HG03066 (cell line): ENCODE results near the gene GABRA4.
A peak's percentile ranks its signal among the peaks of the same experiment; 100 is the strongest.

Experiments
- ATAC-seq: cut with Tn5 transposase; IDR thresholded peaks from one replicate; pipeline ENCODE4 v1.9.1; 2021; ENCODE audit warnings: low read depth; ENCODE audit not compliant: unreplicated experiment

The GABRA4 gene

DNA sequence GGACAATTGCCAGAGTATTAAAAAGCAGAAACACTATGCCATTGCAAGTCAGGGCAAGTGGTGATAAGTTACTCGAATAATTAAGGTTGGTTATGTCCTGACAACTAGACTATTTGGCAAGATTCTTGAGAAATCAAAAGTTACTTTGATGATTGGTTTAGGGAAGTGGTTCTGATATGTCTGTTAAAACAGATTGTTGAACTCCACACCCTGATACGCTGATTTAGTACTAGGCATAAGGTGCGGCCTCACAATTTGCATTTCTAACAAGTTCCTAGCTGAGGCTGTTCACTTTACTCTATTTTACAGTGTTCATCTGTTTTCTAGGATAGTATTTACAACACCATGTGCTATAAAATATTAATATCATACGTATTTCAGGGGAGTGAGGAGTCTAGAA is 12.5 kb downstream of the GABRA4 start:
- ATAC-seq: no peak

DNA sequence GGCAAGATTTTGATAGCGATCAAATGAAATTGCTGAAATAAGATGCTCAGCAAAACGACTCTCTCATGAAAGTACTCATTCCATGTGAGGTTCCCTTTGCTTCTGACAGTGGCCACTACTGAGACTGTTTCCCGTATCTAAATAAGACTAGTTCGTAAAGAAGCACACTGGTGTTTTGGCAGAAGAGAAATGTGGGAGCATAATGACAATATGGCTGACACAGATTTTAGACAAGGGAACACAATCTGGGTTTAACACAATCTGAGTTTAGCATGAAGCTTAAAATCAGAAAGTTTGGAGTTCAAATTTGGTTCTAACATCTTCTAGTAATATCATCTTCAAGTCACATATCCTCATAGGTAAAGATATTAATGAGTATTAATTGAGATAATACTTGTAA is 13.7 kb downstream of the GABRA4 start:
- no peak for ATAC-seq

DNA sequence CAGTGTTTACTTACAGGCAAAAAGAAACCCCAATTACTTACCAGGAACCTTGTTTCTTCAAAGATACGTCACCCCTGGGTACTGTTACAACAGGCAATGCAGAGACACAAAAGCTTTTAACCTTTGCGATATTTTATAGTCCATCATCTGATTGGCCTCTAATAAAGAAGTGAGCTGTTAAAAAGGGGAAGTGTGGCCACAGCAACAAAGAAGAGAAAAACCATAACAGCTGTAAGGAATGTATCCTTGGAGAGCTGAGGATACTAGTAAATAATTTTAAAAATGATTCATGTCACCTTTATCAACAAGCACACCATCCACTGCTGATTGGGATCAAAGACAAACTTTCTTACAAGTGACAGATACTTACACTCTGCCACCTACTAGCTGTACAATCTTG is 14.1 kb downstream of the GABRA4 start:
- no peak for ATAC-seq

DNA sequence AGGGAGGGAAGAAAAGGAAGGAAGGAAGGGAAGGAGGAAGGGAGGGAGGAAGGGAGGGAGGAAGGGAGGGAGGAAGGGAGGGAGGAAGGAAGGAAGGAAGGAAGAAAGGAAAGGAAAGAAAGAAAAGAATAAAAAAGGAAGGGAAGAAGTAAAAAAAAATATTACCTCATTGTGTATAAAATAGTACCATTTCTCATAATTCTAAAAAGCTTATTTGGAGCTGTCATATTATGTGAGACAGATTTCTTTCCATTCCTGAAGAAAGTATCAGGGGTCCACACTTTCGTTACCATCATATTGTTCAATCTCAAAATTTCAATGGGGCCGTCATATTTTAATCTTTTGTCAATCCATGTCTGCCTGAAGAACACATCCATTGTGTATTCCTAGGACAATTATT is 16.1 kb downstream of the GABRA4 start:
- no peak for ATAC-seq

DNA sequence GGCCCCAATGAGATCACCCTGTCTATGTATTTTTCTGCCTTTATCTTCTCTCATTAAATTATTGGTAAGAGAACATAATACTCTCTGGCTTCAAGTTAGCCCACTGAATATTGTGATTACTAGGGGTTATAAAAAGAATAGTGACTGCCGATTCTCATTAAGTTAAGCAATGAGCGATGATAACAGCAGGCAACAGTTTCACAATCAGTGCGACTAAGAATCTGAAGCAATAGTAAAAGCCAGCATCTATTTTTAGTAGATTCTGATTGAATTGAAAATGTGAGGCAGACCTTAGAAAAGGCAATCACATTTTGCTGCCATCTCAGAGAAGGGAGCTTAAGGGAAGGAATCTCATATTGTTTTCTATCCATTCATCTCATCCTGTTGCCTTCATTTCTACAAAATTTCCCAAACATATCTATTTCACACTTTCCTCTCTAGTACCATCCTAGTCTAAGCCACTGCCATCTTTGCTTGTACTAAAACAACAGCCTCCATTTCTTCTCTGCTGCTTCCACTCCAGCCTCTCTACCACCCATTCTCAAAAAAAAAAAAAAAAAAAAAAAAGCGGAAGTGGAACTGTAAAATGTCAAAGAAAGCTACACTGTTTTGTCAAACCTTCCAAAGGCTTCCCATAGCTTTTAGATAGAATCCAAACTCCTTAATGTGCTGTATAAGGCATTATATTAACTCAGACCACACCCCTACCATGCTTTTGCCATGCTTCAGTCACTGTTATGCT is 17.4 kb downstream of the GABRA4 start:
- peak; percentile 80 for ATAC-seq

DNA sequence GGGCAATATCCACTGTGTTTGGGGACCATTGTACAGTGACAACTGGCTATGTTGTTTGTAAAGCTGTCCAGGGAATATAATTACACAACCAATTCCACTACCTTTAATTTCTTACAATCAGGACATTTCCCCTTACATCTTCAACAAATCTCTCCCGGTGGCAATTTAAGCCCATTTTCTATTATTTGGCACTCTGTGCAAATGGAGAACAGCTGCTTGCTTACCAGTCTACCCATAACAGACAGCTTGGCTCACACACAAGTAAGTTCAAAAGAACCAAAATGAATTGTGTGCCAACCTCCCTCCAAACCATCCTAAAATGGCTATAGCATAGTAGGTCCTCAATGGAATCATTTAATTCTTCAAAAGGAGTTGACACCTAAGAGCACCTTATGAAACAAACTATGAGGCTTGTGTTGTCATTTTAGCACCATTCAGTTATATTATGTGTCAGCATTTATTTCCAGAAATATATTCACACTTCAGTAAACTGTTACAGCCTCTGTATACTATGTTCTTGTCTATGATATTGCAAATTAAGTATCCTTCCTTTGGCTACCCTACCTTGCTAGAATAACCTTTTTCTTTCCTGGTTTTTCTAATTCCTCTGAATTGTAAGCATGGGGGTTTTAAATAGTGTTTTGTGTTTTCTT is 18.4 kb downstream of the GABRA4 start:
- no peak for ATAC-seq

DNA sequence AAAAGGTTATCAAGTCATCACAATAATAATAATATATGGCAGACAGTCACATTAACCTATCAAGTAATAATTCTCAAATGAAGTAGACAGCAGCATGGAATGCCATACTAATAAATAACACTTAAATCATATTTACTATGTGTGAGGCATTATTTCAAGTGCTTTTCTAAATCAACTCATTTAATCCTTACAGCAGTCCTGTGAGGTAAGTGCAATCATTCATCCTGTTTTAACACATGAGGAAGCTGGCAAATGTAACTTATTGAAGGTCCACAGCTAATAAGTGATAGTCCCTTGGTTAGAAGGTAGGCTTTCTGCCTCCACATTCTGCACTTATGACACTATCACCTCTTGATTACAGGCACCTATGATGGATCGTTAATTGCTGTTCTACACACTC is 24.5 kb downstream of the GABRA4 start:
- no peak for ATAC-seq

DNA sequence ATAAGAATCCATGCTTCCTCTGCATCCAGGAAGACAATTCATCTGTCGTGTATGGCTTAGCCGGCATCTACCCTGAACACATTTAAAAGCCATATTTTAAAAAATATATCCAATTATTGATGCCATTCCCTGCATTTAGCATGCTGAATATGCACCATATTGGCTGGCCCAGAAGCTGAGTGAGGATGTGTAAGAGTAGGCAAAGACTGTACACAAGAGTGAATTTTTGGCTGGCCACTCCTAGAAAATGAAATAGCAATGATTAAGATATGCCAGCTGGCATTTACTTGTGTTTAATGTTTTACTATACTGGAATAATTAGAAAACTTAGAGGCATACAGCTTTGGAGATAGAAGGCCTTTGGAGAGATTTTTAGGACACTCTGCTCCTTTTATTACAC is 25.8 kb downstream of the GABRA4 start:
- no peak for ATAC-seq

DNA sequence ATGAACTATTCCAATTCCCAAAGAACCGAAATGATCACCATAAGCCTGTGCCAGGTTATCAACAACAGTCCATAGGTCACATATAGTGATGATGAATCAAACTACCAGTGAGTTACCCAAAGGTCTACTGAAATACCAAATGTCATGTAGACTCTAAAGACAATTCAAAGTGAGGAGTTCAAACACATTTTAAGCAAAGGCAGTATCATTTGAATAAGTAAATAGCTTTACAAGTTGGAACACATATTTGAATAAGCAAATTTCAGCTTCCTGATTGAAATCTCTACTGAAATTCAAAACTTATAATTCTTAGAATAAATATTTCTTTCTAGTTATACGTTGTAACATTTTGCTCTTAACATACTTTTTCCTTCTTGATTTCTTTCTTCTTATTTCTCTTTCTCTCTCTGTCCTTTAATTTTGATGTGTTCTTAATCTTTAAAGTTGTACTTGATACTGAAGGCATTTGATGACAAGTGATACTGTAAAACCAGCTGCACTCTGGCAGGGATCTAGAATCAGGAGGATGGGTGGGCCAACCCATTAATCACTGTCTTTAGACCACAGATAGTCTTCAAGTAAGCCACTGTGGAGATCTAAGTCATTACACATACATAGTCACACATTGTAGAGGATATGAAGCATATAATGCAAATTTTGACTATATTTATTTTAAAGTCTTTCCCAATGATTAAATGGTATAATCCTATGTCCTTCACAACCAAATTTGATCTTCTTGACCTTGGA is 34.5 kb downstream of the GABRA4 start:
- no peak for ATAC-seq

DNA sequence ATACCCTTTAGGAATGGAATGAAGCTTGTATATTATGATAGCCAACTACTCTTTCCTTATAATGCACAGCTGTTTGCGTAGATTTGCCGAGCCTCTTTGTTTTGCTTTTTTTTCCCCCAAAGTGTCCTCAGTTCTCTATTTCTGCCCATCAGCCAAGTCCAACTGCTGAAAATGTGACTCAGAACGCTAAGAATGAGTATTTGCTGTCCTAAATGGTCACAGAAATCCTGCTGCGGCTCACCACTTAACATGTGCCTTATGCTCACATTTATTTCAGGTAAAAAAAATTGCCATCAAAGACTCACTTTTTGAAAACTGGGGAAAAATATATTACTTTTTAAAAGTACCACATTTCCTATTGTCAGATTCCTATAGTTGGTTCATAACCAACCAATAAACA is 36.9 kb downstream of the GABRA4 start:
- ATAC-seq: no peak

DNA sequence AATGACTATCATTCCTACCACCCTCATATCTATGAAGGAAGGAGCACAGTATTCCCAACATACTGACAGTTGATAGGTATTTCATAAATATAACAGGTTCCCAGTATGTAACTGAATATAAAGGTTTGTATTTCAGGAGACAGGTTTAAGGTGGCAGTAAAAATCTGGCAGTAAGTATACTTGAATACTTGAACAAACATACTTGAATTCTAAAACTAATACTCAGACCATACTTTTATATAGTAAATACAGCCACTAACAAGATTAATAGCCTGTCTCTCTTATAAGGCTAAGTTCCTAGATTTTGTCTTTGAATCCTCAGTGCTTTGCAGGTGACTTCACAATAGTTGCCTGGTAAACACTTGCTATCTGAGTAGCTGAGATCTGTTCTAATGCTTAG is 37.8 kb downstream of the GABRA4 start:
- ATAC-seq: no peak

DNA sequence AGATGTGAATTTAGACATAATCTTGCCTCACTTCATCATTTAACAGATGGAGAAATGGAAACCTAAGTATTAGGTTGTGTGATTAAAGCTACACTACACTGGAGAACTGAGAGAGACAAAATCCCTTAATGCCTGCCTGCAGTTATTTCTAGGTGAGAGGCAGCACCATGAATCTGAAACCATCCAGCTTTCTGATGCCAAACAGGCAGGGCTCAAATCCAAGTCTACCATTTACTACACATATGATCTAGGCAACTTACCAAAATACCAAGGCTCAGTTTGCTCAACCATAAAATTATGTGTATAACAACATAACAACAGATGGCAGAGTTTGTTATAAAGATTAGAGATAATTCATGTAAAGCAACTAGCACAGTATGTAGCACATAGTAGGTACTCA is 38.7 kb downstream of the GABRA4 start:
- ATAC-seq: no peak

DNA sequence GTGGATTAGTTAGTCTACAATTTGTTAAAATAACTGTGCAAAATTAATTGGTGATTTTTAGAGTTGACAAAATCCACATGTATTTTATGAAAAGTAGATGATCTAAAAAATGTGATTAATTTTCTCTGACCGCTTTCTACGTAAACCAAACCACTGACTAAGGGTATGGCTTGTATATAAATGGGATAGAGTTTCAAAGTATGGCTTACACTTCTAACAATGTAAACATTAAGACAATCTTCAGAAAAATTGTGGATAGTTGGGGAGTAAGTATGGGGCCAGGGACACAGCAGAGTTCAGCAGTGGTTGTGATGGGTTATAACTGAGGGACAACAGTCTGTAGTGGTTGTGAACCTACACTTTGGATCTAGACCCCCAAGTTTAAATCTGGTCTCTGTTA is 39.8 kb downstream of the GABRA4 start:
- ATAC-seq: no peak

DNA sequence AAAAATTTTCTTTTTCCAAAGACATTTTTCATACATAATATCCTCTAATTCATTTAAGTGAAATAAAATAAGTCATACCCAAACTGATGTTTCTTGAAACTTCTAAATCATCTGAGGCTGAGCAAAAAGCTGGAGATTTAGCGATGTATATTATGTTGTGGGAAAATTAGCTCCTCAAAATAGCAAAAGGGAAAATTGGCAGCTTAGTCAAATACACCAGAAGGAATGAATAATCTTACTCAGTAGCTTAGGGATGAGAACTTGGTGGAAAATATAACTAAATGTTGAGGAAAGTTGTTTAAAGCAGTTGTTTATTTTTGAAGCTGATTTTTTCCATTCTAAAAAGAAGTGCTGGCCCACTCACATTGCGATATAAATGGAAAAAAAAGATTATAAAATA is 40.9 kb downstream of the GABRA4 start:
- no peak for ATAC-seq

DNA sequence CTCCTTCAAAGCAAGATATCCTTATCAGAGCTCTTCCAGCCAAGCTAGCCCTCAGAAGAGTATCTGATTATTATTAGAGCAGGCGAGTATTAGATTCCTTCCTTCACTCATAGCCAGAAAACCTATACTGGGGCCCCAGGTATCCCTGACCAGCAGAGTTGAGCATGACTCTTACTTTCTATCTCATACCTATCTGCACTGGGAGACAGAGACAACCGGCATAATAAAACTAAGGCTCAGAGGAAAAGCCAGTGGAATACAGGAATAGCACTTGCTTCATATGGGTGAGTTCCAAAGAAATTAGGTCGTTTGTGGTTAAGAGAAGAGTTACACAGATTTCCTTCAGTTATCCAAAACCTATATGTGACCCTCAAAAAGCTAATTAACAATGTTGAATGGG is 42.6 kb downstream of the GABRA4 start:
- ATAC-seq: no peak

DNA sequence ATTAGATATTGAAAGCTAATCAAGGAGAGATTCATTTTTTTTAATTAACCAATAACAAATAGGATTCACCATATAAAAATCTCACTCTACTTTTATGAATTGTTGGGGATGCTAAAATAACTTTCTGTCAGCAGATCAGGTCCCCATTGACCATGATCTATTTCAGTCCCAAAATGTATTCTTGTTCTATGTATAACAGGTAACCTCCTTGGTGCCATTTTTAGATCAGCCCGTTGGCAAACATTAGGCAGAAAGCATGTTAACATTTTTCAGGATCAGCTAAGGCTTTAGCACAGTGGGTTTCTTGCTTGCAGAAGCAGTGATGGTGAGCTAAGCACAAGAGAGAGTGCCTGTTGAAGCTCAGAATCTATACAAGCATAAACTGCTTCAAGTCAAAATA is 43.6 kb downstream of the GABRA4 start:
- no peak for ATAC-seq

DNA sequence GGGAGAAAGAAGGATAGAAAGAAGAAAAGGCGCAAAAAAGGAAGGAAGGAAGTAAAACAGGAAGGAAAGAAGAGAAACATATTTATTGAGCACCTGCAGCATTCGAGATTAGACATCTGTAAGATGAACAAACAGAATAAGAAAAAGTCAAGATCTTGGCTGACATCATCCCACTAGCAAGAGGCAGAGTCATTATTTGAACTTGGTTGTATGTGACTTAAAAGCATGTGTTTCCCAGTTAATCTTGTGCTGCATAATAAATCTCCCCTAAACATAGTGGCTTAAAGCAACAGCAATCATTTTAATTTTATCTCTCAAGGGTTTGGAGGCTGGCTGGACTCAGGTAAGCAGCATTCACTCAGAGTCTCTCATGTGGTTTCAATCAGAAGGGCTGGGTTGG is 45.8 kb downstream of the GABRA4 start:
- no peak for ATAC-seq

DNA sequence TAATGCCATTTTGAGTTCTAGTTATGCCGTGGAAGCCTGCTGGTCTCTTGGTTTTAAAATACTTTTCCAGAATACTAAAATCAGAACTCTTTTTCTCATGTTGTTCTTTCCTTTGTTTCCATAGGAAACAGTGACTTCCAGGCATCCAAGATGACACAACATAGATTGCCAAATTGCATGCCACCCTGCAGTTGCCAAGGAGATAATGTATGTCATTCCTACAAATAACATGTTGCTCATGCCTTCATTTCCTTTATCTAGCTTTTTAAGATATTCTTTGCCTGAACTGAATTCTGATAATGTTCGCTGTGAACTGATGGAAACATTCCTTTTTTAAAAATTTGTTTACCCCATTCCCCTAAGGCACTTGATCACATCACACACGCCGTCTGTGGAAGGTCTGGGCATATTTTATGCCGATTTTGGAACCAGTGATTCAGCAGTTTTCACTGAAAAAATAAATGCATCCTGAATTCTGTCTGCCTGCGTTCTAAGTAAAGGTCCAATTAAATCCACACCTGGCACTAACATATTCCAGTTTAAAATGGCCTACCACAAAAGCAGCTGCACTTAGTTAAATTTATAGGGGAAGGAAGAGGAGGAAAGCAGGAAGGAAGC is 46.4 kb downstream of the GABRA4 start:
- no peak for ATAC-seq

DNA sequence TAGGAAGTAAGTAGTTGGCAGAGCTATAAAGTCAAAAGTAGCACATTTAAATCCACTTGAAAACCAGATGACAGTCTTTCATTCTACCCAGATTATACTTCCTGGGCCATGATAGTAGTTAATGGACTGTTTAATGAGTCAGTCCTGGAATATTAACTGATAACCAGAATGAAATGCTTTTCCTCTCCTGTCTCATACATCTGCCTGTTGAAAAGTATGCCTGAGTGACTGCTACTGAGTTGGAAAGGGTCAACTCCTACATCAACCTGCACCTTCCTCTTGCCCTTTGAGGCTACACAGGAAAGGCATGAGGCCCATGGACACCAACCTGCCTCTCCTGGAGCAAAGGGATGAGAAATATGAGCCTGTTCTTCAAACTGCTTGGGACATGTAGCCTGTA is 48.3 kb downstream of the GABRA4 start:
- no peak for ATAC-seq

DNA sequence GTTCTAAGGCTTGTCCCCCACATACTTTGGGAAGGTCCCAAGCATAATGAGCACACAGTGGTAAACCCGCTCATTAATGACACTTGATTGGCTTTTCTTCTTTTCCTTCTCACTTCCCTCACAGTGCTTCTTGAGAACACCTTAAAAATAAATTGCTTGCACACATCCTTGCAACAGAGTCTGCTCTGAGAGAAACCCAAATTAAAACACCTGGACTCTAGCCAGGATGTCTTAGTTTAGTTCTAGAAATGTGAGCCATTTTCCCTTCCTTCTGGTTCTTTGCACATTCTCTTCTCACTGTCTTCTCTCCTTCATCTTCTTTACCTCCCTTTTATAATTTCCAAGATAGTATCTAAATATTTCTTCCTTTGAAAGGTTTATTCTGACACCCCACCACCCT is 49.0 kb downstream of the GABRA4 start:
- no peak for ATAC-seq

DNA sequence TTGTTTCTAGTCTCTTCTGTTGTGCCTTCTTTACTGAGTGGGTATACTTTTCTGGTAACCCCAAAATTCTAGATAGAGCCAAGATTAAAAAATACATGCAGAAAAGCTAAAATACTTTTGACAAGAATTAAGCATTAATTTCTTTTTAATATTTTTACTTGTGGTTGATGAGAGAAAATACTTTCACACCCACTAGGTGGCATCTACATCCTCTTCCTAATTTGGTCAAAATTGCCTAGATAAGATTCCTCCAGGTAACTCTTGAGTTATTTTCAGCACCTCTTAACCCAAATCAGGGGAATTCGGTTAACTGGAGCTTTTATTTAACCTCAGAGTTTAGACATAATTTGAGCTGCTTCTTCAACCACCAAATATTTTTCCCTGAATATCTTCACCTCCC is 55.9 kb downstream of the GABRA4 start:
- ATAC-seq: no peak
